Stimulated activated CD4-positive, alpha-beta T cell treated with anti-CD3 and anti-CD28 coated beads, Interleukin-12 subunit alpha, Interleukin-12 subunit beta, amount 100 ng/mL, for 24 hours (primary cell): ENCODE data around the gene MS4A4E.
"Not testable (repeated sequence)": the region's sequence is repeated elsewhere in the genome, so short reads cannot be mapped to it uniquely, and the experiment has no call there.

Experiments used
- DNase-seq, 2 experiments: peaks; one replicate each; pipeline ENCODE4 v3.0.0-alpha.2; 2020; ENCODE audit warnings: low read depth in 2 of 2

MS4A4E gene

GRCh38 chr11:60242740-60243239, at the start of gene MS4A4E:
Gene MS4A4E, minus strand, starts transcription at chr11:60243137. Its CDS starts 13,082 bp downstream, at chr11:60230055.
- DNase-seq: no peak

GRCh38 chr11:60292145-60292544, 49.2 kb upstream of the MS4A4E start:
- DNase-seq: no peak

- no peak for DNase-seq
These were observed 45.6 kb upstream of the MS4A4E start for GRCh38 chr11:60288531-60288930.

- DNase-seq: not testable (repeated sequence)
These were observed 42.6 kb upstream of the MS4A4E start for GRCh38 chr11:60285411-60286126.

GRCh38 chr11:60282286-60282685, 39.3 kb upstream of the MS4A4E start:
- DNase-seq: no peak

GRCh38 chr11:60281485-60281884, 38.5 kb upstream of the MS4A4E start:
- DNase-seq: no peak

GRCh38 chr11:60280412-60280811, 37.5 kb upstream of the MS4A4E start, which contains the start of gene MS4A4A:
Gene MS4A4A, plus strand, starts transcription at chr11:60280666. Its CDS starts 10 bp downstream, at chr11:60280676.
- no peak for DNase-seq

- no peak for DNase-seq
These were observed 31.5 kb upstream of the MS4A4E start for GRCh38 chr11:60274416-60274815.

GRCh38 chr11:60265373-60266214, 22.7 kb upstream of the MS4A4E start:
- no peak for DNase-seq

- no peak for DNase-seq
These were observed 21.7 kb upstream of the MS4A4E start for GRCh38 chr11:60264644-60265043.

- no peak for DNase-seq
These were observed 20.5 kb upstream of the MS4A4E start for GRCh38 chr11:60263402-60263801.

GRCh38 chr11:60261014-60261413, 18.1 kb upstream of the MS4A4E start:
- no peak for DNase-seq

- DNase-seq: no peak
These were observed 15.2 kb upstream of the MS4A4E start for GRCh38 chr11:60257956-60258722.

- no peak for DNase-seq
These were observed 9.5 kb upstream of the MS4A4E start for GRCh38 chr11:60252213-60253108.

GRCh38 chr11:60251485-60252212, 8.7 kb upstream of the MS4A4E start:
- no peak for DNase-seq

GRCh38 chr11:60241786-60242185, 1.2 kb downstream of the MS4A4E start:
- no peak for DNase-seq

- no peak for DNase-seq
These were observed 2.3 kb downstream of the MS4A4E start for GRCh38 chr11:60240662-60241061.

GRCh38 chr11:60235321-60235720, 7.6 kb downstream of the MS4A4E start:
- DNase-seq: no peak

- DNase-seq: no peak
These were observed 12.3 kb downstream of the MS4A4E start for GRCh38 chr11:60230681-60231080.

- DNase-seq: no peak
These were observed 20.8 kb downstream of the MS4A4E start for GRCh38 chr11:60222141-60222540.
